Stimulated activated CD4-positive, alpha-beta T cell treated with anti-CD3 and anti-CD28 coated beads, Interleukin-12 subunit alpha, Interleukin-12 subunit beta, amount 100 ng/mL, for 4 hours (primary cell): ENCODE data around the gene OASL.

Source experiments
- DNase-seq: peaks from one replicate; pipeline ENCODE4 v3.0.0-alpha.2; 2020

Gene OASL

GRCh38 chr12:121013715-121014114, 25.3 kb downstream of the OASL start:
- DNase-seq = no peak

- DNase-seq = no peak
Observed at GRCh38 chr12:121011820-121012219, 27.2 kb downstream of the OASL start.

DNA sequence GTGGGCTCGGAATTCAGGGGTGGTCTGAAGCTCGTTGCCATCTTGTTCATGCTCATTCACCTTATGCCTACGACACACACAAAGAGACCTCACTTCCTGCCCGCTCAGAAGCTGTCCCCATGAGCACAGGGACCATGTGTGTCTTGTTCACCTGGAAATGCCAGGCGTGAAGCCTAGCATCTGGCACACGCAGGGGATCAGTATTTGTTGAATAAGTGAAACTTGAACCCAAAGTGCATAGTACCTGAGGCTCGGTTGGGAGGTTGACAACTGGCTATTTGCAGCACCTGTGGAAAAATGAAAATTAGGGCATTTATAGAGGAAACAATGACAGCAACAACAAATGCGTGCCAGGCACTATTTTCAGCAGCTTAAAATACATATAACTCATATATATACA, 28.2 kb downstream of the OASL start:
- no peak for DNase-seq

DNA sequence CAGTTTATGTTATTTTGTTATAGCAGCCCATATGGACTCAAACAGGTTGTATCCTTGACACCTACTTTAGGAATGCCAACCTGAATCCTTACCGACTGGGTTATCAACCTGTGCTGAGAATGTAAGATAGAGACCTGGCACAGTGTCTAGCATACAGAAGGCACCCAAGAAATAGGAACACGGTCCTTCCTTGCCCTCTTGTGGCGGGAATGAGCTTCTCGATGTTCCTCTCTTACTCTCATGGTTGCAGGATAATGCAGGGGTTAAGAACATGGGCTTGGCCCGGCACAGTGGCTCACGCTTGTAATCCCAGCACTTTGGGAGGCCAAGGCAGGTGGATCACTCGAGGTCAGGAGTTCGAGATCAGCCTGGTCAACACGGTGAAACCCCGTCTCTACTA, 29.3 kb downstream of the OASL start:
- no peak for DNase-seq

- DNase-seq = no peak
Observed at GRCh38 chr12:121008347-121009098, 30.5 kb downstream of the OASL start.

DNA sequence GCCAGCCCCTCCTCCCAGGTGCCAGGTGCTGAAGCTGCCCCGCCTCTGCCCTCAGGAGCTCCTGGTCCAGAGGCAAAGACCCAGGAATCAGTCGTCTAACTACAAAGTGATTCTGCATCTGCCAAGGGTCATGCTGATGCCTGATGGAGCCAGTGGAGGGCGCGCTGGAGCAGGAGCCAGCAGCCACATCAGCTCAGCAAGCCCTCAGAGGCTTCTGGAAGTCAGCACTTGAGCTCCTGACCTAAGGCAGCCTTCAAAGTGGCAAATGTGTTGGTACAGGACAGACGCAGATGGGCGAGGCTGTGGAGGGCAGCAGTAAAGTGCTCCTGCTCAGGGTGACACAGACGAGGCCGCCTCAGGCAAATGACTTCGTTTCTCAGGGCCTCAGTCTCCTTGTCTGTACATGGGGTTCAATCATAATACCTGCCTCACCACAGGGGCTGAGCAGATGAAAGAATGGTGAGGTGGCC, 33.7 kb downstream of the OASL start:
- DNase-seq = peak; percentile 41

- no peak for DNase-seq
Observed at GRCh38 chr12:121004253-121004815, 34.7 kb downstream of the OASL start.

- DNase-seq = no peak
Observed at GRCh38 chr12:121003650-121004049, 35.4 kb downstream of the OASL start.

DNA sequence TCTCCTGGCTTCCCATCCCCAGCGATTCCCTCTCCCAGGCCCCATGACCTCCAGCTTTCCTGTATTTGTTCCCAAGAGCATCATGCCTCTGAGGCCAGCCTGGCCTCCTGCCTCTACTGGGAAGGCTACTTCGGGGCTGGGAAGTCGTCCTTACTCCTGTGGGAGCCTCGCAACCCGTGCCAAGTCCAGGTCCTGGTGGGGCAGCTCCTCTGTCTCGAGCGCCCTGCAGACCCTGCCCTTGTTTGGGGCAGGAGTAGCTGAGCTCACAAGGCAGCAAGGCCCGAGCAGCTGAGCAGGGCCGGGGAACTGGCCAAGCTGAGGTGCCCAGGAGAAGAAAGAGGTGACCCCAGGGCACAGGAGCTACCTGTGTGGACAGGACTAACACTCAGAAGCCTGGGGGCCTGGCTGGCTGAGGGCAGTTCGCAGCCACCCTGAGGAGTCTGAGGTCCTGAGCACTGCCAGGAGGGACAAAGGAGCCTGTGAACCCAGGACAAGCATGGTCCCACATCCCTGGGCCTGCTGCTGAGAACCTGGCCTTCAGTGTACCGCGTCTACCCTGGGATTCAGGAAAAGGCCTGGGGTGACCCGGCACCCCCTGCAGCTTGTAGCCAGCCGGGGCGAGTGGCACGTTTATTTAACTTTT, 37.1 kb downstream of the OASL start:
- no peak for DNase-seq

GRCh38 chr12:121001060-121001459, 38.0 kb downstream of the OASL start:
- DNase-seq = no peak

GRCh38 chr12:121000530-121000929, 38.5 kb downstream of the OASL start:
- no peak for DNase-seq

GRCh38 chr12:120999191-121000120, 39.6 kb downstream of the OASL start:
- no peak for DNase-seq

GRCh38 chr12:120998435-120998834, 40.6 kb downstream of the OASL start:
- no peak for DNase-seq

DNA sequence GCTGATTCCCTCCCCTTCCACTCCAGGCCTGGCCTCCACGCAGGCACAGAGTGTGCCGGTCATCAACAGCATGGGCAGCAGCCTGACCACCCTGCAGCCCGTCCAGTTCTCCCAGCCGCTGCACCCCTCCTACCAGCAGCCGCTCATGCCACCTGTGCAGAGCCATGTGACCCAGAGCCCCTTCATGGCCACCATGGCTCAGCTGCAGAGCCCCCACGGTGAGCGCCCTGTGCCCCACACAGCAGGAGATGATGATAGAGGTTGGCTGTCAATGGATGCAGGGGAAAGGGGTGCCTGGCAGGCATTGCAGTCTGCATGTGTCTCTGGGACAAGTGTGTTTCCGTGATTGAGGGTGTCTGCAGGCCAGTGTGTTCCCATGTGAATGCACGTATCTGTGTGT, 41.6 kb downstream of the OASL start:
- no peak for DNase-seq

- DNase-seq = no peak
Observed at GRCh38 chr12:120996133-120996746, 42.8 kb downstream of the OASL start.

- no peak for DNase-seq
Observed at GRCh38 chr12:120994589-120995337, 44.3 kb downstream of the OASL start.

- DNase-seq = no peak
Observed at GRCh38 chr12:120994059-120994458, 45.0 kb downstream of the OASL start.

DNA sequence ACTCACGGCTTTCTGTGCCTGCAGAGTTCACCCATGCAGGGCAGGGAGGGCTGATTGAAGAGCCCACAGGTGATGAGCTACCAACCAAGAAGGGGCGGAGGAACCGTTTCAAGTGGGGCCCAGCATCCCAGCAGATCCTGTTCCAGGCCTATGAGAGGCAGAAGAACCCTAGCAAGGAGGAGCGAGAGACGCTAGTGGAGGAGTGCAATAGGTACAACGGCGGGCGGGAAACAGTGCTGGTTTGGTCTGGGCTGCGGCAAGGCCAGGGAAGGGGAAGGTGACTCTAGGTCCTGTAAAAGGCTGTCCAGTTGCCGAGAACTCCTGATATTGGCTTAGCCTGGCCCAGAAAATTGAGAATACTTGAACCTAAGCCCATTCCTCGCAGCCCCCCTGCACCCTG, 45.5 kb downstream of the OASL start:
- no peak for DNase-seq

- no peak for DNase-seq
Observed at GRCh38 chr12:120992989-120993388, 46.1 kb downstream of the OASL start.

DNA sequence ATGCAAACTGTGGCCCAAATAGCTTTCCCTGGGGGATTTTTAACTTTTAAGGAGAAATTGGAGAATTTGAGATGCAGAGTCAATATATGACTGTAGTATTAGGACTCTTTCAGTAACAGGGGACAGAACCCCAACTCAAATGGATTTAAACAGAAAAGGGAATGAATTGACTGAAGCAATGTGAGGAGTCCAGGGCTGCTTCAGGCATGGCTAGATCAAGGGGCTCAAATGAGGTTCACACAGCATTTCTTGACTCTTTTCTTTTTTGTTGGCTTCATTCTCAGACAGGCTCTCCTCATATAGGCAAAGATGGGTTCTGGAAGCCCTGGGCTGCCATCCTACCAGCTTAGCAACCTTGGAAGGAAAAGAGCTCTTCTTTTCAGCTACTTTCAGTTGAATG, 47.1 kb downstream of the OASL start:
- no peak for DNase-seq

- DNase-seq = no peak
Observed at GRCh38 chr12:120990487-120991055, 48.5 kb downstream of the OASL start.

DNA sequence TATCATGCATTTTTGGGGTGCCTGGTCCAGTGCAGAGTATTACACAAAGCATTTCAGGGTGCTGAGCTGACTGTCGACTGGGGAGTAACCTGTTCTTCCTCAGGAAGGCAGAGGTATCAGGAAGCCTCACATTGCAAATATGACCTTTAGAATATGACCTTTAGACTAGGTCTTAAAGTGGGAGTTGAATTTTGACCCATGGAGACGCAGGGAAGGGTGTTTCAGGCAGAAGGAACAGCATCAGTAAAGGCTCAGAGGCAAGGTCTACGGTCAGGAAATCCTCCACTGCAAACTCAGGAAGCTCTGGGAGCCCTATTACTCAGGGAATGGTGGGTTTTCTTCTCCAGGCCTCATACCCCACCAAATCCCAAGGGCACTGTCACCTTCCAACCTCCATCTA, 49.4 kb downstream of the OASL start:
- DNase-seq = no peak
